ENCODE measurements around the gene ZNF263. TPM values are rescaled to one million over a fixed set of nuclear protein-coding genes. Genes with fewer than 3 reads are reported as not detected.
A peak's percentile ranks its signal among the peaks of the same experiment; 100 is the strongest.

The ZNF263 gene
- total RNA-seq, 1 donor from 2014 or later, result 9.9 TPM

DNA sequence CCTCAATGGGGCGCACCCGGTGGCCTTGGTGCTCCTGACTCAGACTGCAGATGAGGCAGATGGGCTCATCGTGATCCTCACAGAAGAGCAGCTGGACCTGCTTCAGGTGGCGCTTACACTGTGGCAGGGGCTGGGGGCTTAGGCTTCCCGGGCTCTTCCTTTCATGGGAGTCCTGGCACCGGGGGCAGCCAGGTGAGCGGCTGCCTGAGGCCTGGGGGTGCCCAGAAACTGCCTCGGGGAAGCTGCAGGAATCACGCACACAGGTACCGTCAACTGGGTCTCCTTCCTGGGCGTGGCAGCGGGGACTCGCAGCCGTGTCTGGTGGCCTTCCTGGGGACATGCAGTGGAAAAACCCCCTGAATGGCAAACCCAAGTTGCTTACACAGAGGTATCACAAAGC is 33.8 kb upstream of the ZNF263 start:
- no peak overlapping the region for H3K27ac ChIP-seq (replicated peaks)
- intact Hi-C loops (cut with micrococcal nuclease), result no loop called here

DNA sequence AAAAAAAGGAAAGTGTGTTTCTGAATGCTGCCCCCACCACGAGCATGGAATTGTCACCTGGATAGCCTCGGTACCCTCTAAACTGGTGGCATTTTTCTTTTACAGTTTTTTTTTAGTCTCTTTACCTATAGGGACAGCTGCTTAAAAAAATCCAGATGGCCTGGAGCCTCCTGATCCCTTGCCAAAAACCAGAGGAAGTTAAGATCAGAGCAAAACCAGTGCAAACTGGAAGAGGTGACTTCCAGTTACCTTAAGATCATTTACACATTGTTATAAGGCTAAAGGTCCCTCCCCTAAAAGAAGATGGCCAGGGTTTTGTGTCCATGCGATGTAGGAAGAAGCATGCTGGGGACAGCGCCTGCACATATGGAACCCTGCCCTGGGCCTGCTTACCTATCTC is 30.3 kb upstream of the ZNF263 start:
- DNase-seq, result no peak
- Histone ChIP-seq H3K4me1 (no peaks in the 10 kb centered on the region), H3K36me3 (no peaks in the 10 kb centered on the region), H3K9me3 (replicated peaks) (no peaks in the 10 kb centered on the region), H3K27ac (replicated peaks) (no peak overlapping the region), H3K27me3 (ENCODE audit: low read depth) (peaks cover 62% of the 10 kb centered on the region), H3K4me3 (no peak overlapping the region)
- intact Hi-C loops (cut with micrococcal nuclease), result no loop called here
- TF ChIP-seq CTCF (IDR thresholded peaks at IDR 0.05; ENCODE audit: borderline replicate concordance), result no peak

More for the DNA sequence above, 33.8 kb upstream of the ZNF263 start:
- Histone ChIP-seq H3K4me3 (no peak overlapping the region), H3K27me3 (ENCODE audit: low read depth) (peaks cover 57% of the 10 kb centered on the region), H3K4me1 (no peaks in the 10 kb centered on the region), H3K36me3 (no peaks in the 10 kb centered on the region), H3K9me3 (replicated peaks) (no peaks in the 10 kb centered on the region)
- no peak for TF ChIP-seq CTCF (IDR thresholded peaks at IDR 0.05; ENCODE audit: borderline replicate concordance)
- no peak for DNase-seq

GRCh38 chr16:3254309-3254708 is 29.0 kb upstream of the ZNF263 start:
- H3K4me1 ChIP-seq, result no peaks in the 10 kb centered on the region
- no peaks in the 10 kb centered on the region for H3K36me3 ChIP-seq
- peaks cover 51% of the 10 kb centered on the region for H3K27me3 ChIP-seq (ENCODE audit: low read depth)
- H3K4me3 ChIP-seq, result no peak overlapping the region
- H3K9me3 ChIP-seq (replicated peaks), result no peaks in the 10 kb centered on the region
- DNase-seq, result no peak
- intact Hi-C loops (cut with micrococcal nuclease), result no loop called here
- H3K27ac ChIP-seq (replicated peaks), result no peak overlapping the region
- no peak for TF ChIP-seq CTCF (IDR thresholded peaks at IDR 0.05; ENCODE audit: borderline replicate concordance)

- peak within 1 kb of the TSS; percentile 21 for H3K4me3 ChIP-seq
- H3K27me3 ChIP-seq (ENCODE audit: low read depth), result peaks cover 44% of the 10 kb centered on the region
- H3K9me3 ChIP-seq (replicated peaks), result no peaks in the 10 kb centered on the region
- no peaks in the 10 kb centered on the region for H3K36me3 ChIP-seq
- DNase-seq, result no peak
- TF ChIP-seq CTCF (IDR thresholded peaks at IDR 0.05; ENCODE audit: borderline replicate concordance), result no peak
- H3K27ac ChIP-seq (replicated peaks), result no peak within 1 kb of the TSS
- no peaks in the 10 kb centered on the region for H3K4me1 ChIP-seq
- intact Hi-C loops (cut with micrococcal nuclease), result no loop called here
These were observed 27.0 kb upstream of the ZNF263 start, which contains the start of gene MEFV for GRCh38 chr16:3256146-3256865. Gene MEFV, minus strand, starts transcription at chr16:3256633. Its CDS starts 46 bp downstream, at chr16:3256587.

DNA sequence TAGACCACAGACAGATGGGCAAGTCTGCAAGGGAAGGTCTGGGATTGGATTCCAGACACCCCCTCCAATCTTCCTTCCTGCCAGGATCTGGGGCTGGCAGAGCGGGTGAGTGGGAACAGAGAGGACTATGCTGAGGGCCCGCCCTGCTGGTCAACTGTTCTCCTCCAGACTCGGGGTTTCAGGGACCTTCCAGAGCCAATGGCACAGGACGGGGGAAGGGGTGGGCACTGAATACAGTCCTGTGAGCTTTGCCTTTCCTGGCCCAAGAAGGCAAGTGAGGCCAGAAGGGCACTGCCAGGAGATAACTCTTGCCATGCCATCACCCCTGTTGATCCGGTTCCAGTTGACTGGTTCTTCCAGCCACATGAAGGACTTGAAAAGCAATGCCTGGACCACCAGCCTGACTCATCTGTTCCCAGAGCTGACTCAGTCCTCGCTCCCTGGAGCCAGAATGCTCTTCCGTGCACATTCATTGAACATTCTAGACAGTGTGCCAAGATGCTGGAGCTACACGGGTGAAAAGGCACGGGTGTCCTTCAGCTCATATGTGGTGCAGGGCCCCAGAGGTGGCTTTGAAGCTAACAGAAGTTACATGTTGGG is 26.3 kb upstream of the ZNF263 start:
- peaks cover 40% of the 10 kb centered on the region for H3K27me3 ChIP-seq (ENCODE audit: low read depth)
- TF ChIP-seq CTCF (IDR thresholded peaks at IDR 0.05; ENCODE audit: borderline replicate concordance), result no peak
- no peak overlapping the region for H3K4me3 ChIP-seq
- H3K27ac ChIP-seq (replicated peaks), result no peak overlapping the region
- intact Hi-C loops (cut with micrococcal nuclease), result no loop called here
- H3K9me3 ChIP-seq (replicated peaks), result no peaks in the 10 kb centered on the region
- no peak for DNase-seq
- no peaks in the 10 kb centered on the region for H3K36me3 ChIP-seq
- H3K4me1 ChIP-seq, result no peaks in the 10 kb centered on the region
